Left renal pelvis (tissue), 4 donors: ENCODE measurements around the gene SH3RF1. TPM values are rescaled to one million over a fixed set of nuclear protein-coding genes. Genes with fewer than 3 reads are reported as not detected.
"Not testable (repeated sequence)": the region's sequence is repeated elsewhere in the genome, so short reads cannot be mapped to it uniquely, and the experiment has no call there.

Source experiments
- DNase-seq, 4 donors: peaks; one replicate each; pipeline ENCODE4 v3.0.0-alpha.2; 2013; ENCODE audit warnings: low read depth in 4 of 4, low spot score in 3 of 4
- polyA plus RNA-seq, 4 donors: library from polyadenylated mRNA; unstranded; fragments of 120-200 nt; gene quantifications; one replicate each; pipeline ENCODE4 v1.2.1, GENCODE V29; 2013; ENCODE audit not compliant: insufficient read length in 4 of 4

The SH3RF1 gene
- polyA plus RNA-seq, 4 donors, result 10.1 to 35.9 (median 29.1) TPM

DNA sequence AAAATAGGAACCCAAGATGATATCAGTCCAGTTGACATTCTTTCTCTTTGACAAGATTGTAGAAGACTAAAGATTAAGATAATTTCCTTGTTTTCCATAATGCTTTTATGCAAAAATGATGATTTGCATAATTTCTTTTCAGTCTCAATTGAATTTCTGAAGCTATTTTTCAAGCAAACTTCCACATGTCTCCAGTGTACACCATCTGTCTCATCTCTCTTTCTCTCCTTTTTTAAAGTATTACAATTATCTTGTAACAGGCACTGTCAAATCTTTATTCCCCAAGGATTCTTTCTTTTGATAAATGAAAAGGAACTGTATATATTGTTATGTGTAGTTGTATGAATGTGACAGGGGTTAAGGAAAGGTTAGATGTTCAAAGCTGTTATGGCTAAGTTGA is 7.9 kb upstream of the SH3RF1 start:
- DNase-seq, result no peak

DNA sequence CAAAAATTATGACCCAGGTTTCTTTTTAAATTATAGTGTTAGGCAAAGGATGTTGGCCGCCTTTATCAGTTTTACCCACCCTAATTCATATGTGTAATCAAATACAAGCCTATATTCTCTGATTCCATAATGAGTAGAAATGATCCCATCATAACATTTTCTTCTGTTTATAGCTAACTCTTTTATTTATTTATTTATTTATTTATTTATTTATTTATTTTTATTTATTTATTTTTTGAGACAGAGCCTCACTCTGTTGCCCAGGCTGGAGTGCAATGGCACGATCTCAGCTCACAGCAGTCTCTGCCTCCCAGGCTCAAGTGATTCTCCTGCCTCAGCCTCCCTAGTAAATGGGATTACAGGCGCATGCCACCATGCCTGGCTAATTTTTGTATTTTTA is 7.1 kb upstream of the SH3RF1 start:
- not testable (repeated sequence) for DNase-seq

DNA sequence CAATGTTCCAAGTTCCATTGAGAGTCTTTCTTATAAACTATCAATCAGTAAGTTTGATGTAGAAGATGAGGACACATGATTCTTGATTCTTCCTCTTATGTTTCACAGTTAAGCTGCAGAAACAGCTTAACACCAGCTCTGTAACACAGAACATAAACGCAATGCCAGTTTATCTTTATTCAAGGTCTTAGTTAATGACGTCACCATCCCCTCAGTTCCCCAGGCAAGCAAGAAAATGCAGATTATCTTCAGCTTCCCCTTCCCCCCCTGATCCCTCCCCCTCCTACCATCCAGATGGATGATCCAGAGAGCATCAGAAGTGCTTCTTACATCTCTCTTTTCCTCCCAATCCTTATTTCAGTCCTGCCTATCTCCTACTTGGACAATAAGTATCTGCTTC is 4.4 kb upstream of the SH3RF1 start:
- DNase-seq, result no peak

DNA sequence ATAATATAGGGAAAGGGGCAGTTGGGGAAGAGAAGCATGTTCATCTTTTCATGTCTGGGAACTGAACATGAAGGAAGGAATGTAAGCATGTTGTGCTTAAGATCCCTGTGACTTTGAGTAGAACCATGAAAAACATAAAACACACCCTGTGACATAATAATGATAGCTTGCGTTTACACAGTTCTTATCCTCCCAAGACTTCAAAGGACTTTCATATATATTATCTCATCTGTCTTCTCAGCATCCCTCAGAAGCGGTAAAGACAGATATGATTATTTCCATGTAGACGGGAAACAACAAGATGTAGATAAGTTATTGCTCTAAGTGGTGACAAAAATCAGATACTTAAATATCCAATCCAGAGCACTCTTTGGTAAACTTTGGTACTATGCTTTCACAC is 3.3 kb upstream of the SH3RF1 start:
- no peak for DNase-seq

DNA sequence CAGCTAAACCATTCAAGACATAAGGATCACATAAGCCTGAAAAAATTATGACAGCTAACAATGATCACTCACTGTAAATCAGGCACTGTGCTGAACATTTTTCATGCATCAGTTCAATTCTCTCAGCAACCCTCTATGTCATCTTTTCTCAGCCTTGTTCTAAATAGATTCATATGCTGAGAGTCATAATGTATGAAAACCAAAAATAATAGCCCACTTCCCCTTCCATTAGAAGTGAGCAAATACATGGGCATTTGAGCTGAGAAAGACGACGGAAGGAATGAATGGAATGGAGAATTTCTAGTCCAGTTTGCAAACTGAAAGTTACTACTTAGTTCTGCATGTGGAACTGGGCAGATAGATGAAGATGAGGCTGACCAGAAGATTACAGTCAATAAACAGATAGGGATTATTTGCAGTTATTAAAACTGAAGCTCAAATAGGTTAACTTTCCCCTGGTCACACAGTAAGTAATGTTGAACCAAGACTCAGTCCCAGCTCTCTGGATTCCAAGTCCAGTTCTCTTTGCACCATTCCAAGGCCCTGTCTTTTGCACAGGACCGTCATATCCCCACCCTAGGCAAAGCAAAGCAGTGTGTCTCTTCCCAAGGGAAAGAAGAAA is 1.6 kb upstream of the SH3RF1 start:
- DNase-seq, result no peak

DNA sequence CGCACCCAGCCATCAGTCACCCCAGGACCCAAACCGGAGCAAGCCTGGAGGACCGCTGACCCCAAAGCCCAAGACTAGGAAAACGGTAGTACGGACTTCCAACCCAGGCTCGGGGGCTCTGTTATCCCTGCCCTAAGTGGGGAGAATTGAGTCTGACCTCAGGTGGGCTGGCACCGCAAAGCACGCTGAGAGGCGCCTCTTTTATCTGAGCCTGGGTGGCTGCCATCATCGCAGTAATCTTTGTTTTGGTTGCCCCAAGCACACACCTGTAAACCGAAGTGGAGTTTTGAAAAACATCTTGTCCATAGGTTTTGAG is 894 bp upstream of the SH3RF1 start:
- no peak for DNase-seq

DNA sequence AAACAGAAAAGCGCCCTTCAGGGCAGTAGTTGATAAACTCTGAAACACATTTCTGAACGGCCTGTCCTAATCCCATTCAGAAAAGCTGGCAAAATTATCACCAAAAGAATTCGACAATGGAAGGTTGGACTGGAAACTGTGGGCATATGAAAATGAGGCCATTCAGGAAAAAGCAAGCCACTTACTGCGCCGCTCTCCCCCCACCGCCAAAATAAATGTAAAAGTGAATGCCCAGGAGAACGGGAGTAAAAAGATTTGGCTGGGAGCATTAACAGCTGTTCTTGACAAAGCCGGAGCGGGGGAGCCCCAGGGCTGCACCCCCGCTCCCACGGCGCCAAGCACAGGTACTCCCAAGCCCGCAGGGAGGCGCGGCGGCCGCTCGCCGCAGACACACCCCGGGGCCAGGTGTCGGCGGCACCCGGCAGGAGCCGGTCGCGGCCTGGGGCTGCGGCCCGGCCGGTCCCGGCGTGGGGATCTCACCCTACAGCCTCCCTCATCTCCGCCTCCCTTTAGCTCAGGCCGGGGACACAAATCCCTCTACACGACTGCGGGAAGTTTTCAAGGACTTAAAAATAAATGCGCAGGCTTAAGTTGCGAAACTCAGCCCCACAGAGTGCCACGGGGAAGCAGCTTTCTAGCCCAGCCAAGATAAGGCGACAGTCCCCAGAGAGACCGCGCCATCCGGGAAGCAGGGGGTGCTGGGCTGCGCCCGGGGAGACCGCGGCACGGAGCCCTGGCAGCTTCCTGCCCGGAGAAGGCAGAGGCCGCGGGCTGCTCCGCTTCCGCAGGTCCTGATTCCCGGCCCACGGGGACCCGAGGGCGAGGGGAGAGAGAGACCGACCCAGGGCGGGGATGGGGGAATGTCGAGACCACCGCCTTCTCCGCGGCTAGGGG is 593 bp downstream of the SH3RF1 start:
- DNase-seq, result no peak

DNA sequence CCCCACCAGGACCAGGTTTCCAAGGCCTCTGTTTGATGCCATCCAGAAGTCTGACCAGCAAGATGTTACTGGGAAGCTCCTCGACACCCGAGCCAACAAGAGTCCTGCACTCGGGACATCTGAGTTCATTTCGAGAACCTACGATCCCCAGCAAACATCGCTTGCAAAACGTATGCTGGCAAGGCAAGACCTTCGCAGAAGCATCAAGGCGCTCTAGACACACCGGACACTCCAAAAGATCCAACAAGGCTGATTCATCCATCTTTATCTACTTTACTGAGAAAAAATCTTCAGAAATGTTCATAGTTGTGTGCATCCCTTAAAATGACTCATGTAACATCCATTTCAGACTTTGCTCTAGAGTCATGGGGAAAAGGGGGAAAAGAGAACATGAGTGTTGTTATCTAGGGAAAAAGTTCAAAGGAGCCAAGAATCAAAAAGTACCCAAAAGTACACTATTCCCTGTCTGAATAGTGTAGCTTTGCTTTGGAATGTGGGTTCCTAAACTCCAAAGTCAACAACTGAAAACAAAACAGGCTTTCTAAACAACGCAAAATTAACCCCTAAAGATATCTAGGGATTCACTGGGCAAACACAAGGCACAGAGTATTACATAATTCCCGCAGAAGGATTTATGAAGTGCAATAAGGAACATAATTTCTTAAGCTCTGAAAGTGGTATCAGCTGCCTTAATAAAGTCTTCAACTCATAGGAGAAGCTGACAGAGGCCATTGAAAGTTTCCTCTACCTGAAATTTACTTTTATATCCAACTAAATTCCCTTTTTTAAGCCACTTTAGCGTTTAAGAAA is 1.6 kb downstream of the SH3RF1 start:
- DNase-seq, result no peak

DNA sequence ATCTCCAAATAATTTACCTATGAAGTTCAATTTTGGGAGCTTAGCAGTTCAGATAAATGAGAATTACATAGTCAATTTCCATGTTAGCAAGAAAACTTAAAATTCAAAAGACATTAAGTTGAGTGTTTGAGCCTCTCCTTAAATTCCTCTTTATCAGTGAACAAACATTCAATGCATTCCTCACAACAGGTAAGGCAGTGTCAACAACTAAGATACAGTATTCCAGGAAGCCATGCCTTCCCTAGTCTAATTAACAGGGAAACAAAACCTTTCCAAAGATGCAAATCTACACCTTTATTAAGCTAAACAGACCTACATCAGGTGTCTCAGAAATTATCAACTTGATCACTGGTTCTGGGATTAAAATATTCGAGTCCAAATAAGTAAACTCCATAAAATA is 3.7 kb downstream of the SH3RF1 start:
- DNase-seq, result no peak

DNA sequence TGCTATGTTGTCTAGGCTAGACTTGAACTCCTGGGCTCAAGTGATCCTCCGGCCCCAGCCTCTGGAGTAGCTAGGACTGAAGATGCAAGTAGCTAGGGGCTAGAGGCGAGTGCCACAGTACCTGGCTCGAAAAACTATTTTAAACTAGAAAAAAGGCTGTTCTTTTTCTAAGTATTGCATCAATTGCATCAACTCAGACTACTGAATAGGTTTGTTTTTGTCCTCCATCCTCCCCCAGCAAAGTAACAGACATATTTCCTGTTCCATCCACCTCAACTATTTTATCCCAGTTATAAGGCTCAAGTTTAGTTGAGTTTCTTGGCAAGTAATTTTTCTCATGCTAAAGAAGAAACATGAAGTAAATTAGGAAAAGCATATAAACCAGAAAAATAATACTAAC is 4.1 kb downstream of the SH3RF1 start:
- no peak for DNase-seq

DNA sequence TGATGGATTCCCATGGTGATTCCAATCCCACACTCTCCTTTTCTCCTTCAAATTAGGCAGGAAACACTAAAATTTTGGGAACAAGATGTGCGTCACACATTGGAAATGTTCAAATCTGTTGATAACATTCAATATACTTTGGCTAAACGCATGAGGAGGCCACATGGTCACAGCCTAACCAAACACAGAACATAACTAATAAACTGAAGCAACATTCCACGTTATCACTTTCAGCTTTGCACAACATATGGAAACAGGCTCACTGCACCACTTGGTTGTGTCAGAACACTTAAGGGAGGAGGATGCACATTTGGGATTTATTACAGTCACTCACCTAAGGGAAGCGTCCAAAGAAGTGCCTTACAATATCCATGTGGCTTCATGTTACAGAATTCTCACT is 4.7 kb downstream of the SH3RF1 start:
- DNase-seq, result no peak

DNA sequence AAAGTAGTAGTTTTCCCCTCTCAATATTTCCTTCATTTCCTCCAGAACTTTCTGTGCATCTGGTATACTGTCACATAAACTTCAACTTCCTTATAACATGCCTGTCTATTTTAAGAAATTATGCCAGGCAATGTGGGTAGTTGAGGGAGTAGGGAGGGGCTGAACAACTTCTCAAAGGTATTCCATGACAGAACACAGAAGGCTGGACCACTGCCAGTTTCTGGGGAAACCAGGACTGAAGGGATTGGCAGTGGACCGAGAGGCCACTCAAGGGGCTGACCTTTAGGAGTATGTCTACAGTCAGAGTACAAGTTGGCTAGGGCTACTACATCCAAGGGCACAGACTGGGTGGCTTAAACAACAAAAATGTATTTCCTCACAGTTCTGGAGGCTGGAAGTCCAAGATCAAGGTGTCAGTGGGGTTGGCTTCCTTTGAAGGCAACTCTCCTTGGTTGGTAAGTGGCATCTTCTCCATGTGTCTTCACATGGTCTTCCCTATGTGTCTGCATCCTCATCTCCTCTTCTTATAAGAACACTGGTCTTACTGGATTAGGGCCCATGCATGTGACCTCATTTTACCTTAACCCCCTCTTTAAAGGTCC is 6.9 kb downstream of the SH3RF1 start:
- DNase-seq, result no peak

DNA sequence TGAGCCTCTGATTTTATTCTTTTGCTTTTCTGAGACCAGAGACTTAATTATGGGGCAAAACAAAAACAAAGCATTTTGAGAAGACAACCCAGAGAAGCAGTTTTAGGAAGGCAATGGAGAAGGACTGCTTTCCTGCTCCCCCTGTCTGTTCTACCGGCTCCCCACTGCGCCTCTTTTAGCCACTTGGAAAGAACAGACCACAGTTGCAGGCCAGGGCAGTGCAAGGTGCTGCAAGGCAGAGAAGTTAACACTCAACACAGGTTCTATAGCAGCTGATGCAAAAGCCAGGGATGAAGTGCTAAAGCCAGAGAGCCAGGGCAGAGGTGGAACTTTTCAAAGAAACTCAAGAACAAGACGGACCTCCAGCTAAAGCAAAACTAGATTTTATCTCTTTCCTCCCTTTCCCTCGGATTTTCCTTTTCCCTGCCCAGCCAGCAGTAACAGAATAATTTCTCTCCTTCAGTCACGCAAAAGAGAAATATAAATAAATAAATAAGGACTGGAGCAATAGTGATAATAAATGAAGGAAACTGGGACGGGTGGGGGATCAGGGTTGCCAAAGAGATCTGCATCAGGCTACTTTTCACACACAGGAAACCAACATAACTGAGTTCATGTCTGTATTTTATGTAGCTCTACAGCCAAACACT is 10.4 kb downstream of the SH3RF1 start:
- no peak for DNase-seq

DNA sequence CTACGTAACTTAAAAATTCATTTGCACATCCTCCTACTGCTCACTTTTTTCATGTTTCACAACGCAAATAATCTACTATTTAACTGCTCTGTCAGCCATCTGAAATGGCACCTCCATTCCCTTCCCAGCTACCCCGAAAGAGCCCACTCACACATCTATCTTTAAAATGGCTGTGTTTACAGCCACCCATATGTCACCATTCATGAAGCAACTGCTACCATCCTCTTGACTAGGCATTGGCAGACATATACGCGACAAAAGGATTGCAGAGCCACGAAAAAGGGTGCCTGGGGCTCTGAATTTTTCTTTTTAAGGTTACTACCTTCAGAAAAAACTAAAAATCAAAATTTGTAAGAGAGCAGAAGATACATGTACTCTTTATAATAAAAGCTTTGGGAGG is 11.5 kb downstream of the SH3RF1 start:
- DNase-seq, result no peak

DNA sequence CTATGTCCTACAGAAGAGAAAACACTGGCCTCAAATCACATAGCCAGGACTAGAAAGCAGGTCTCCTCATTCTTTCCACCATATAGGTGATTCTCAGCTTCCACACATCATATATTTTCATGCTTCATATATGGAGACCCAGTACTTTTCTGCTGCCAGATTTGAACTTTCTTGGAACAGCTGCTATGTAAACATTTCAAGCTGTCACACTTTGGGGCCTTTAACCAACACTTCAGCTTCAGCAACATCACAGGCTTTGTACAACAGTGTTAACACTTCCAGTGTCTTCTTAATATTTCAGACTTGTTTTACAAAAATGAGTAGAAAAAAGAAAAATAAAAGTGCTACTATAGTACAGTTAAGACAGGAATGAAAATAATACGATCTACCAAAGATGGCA is 12.6 kb downstream of the SH3RF1 start:
- no peak for DNase-seq

DNA sequence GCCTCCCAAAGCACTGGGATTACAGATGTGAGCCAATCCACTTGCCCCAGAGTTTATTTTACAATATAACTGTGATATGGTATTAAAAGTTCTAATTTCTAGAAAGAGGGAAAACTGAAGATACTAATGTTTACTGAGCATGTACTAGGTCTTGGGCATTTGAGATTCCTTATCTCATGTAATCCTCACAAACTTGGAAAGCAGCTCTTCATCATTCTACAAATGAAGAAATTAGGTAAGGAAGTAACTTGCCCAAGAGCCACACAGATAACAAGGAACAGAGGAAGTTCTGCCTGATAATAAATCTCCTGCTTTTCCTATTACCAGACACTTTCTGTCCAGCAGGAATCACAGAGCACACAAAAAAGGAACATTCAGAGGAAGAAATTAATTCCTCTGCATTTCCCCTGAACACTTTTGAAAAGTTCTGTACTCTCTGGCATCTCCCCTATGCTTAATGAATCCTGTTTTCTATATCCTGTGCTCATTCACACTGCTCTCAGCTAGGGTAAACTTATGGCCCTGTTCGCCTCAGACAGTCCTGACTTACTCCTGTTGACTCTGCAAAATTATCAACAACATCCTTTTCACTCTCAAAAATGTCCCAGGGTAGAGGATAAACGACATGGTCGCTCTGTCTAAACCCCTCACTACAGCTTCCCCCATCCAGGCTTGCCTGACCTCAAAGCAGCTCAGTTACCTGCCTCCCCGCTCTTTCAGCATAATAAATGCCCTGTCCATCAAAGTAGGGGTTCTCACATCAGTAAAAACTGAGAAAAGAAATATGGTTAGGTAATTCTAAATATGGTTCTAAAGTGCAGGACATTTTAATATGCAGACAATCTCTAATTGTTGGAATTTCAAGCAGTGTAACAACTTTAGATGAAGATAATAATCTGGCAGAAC is 13.6 kb downstream of the SH3RF1 start:
- no peak for DNase-seq

DNA sequence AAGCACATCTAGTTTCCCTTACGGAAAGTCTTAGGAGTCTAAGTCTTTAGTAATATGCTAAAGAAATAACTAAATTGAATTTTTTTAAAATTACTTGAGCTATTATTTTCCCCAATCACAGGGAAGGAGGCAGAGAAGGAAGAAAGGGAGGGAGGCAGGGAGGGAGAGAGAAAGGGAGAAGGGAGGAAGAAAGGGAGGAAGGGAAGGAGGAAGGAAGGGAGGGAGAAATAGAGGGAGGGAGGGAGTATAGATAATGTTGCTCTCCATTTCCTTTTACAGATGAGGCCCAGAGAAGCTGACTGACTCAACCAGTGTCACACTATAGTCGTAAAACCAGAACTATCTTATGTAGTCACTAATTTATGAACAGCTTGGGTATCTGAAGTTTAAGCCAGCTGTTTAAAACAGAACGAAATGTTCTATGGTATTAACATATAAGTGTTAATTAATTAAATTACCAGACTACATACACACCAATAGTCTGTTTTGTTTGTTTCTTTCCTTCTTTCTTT is 14.6 kb downstream of the SH3RF1 start:
- DNase-seq, result no peak

DNA sequence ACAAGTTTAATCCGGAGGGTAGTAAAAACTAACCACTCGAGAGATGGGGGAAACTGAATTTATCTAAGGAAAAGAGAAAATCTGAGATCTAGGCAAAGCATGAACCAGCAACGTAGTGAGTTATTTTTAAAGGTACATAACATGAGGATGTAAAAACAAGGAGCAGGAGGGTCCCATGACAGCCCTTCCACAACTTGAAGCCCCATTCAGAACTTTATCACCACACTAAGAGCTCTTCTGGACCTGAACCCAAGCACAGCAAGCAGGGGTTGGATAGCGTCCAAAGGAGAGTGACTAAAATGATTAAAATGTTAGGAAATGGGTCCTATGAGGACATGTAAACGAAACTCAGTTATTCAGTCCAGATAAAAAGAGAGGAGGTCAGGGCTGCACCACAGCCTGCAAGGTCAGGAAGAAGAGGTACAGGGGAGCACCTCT is 16.2 kb downstream of the SH3RF1 start:
- no peak for DNase-seq

DNA sequence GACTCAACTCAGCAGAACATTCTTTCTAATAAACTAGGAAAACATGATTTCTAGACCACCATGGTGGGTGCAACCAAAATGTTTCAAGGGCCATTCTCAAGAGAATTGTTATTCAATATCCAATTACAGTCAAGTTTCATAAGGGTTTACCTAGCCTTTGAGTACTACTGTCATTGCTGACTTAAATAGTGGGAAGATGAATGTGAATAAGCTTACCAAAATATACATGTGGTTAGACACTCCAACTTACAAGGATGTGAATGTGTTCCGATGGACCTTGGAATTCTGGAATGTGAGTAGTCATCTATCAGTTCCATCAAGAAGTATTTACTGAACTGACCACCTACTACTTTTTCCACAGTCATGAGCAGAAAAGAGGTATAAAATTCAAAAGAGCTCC is 16.9 kb downstream of the SH3RF1 start:
- no peak for DNase-seq
